HepG2 (cell line): Measurements from ENCODE around the gene DCLK1.

Source experiments
- EZH2 ChIP-seq: conservative IDR thresholded peaks from 2 replicates; pipeline ENCODE4 v1.6.1; 2012; ENCODE audit warnings: mild to moderate bottlenecking, low read depth, low read length, moderate library complexity
- GPN1 ChIP-seq: sonication (generic); formaldehyde crosslinking; IDR thresholded peaks from 2 replicates; pipeline ENCODE4 v1.5.1; 2020; ENCODE audit warnings: missing genetic modification reagents, borderline replicate concordance
- HNRNPL ChIP-seq: fragments of 200-400 bp; formaldehyde crosslinking; IDR thresholded peaks from 2 replicates; pipeline ENCODE4 v1.6.1; 2017; ENCODE audit warnings: mild to moderate bottlenecking, low read depth, low read length
- JUNB ChIP-seq: sonication (generic); formaldehyde crosslinking; IDR thresholded peaks from 2 replicates; pipeline ENCODE4 v1.8.0; 2022; ENCODE audit warnings: missing genetic modification reagents, mild to moderate bottlenecking, borderline replicate concordance
- POLR2A ChIP-seq, 2 experiments: IDR thresholded peaks; 2 replicates each; pipeline ENCODE4 v1.6.1; 2011; ENCODE audit warnings: low read depth in 2 of 2, low read length in 2 of 2, mild to moderate bottlenecking in 1 of 2, moderate library complexity in 1 of 2; ENCODE audit not compliant: insufficient read depth in 1 of 2
- U2AF2 ChIP-seq: fragments of 200-400 bp; formaldehyde crosslinking; IDR thresholded peaks from 2 replicates; pipeline ENCODE4 v1.6.1; 2017; ENCODE audit warnings: low read depth, mild to moderate bottlenecking, low read length
- ZZZ3 ChIP-seq: sonication (generic); formaldehyde crosslinking; IDR thresholded peaks from 2 replicates; pipeline ENCODE4 v1.4.0; 2020; ENCODE audit warnings: missing genetic modification reagents, mild to moderate bottlenecking, borderline replicate concordance
- TF ChIP-seq, protein P1 (sequence below): sonication (generic); formaldehyde crosslinking; IDR thresholded peaks from 2 replicates; pipeline ENCODE4 v1.4.0; 2020; ENCODE audit warnings: mild to moderate bottlenecking, missing genetic modification reagents
- TF ChIP-seq, protein P2 (sequence below), 2 experiments: IDR thresholded peaks; 2 replicates each; pipeline ENCODE4 v1.6.1; 2011 to 2012; ENCODE audit warnings: low read length in 2 of 2, borderline replicate concordance in 1 of 2, low read depth in 1 of 2, mild to moderate bottlenecking in 1 of 2, moderate library complexity in 1 of 2
- TF ChIP-seq, protein P3 (sequence below): sonication (generic); formaldehyde crosslinking; IDR thresholded peaks from 2 replicates; pipeline ENCODE4 v1.5.0; 2020; ENCODE audit warnings: mild to moderate bottlenecking, missing genetic modification reagents, moderate library complexity
- TF ChIP-seq, protein P4 (sequence below): IDR thresholded peaks from 2 replicates; pipeline ENCODE4 v1.6.1; 2016; ENCODE audit warnings: missing compliant biosample characterization, missing genetic modification reagents, borderline replicate concordance

DNA sequence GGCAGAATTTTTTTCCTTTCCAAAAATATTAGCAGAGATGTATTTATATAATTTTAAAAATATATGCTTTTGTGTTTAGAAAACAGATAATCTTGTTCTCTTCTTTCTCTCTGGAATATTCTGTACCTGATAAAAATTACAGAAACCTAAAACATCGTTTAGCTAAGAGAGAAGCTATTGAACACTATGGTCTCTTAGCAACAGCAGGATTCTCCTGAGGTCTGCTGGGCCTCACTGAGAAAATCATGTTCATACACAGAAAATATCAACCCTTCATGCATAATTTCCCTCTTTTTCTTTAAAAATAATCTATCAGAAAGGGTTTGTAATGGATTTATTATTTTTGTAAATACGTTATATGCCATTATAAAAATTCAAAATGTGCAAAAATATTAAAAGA, 242.2 kb downstream of the DCLK1 start:
- TF ChIP-seq, protein P1, sequence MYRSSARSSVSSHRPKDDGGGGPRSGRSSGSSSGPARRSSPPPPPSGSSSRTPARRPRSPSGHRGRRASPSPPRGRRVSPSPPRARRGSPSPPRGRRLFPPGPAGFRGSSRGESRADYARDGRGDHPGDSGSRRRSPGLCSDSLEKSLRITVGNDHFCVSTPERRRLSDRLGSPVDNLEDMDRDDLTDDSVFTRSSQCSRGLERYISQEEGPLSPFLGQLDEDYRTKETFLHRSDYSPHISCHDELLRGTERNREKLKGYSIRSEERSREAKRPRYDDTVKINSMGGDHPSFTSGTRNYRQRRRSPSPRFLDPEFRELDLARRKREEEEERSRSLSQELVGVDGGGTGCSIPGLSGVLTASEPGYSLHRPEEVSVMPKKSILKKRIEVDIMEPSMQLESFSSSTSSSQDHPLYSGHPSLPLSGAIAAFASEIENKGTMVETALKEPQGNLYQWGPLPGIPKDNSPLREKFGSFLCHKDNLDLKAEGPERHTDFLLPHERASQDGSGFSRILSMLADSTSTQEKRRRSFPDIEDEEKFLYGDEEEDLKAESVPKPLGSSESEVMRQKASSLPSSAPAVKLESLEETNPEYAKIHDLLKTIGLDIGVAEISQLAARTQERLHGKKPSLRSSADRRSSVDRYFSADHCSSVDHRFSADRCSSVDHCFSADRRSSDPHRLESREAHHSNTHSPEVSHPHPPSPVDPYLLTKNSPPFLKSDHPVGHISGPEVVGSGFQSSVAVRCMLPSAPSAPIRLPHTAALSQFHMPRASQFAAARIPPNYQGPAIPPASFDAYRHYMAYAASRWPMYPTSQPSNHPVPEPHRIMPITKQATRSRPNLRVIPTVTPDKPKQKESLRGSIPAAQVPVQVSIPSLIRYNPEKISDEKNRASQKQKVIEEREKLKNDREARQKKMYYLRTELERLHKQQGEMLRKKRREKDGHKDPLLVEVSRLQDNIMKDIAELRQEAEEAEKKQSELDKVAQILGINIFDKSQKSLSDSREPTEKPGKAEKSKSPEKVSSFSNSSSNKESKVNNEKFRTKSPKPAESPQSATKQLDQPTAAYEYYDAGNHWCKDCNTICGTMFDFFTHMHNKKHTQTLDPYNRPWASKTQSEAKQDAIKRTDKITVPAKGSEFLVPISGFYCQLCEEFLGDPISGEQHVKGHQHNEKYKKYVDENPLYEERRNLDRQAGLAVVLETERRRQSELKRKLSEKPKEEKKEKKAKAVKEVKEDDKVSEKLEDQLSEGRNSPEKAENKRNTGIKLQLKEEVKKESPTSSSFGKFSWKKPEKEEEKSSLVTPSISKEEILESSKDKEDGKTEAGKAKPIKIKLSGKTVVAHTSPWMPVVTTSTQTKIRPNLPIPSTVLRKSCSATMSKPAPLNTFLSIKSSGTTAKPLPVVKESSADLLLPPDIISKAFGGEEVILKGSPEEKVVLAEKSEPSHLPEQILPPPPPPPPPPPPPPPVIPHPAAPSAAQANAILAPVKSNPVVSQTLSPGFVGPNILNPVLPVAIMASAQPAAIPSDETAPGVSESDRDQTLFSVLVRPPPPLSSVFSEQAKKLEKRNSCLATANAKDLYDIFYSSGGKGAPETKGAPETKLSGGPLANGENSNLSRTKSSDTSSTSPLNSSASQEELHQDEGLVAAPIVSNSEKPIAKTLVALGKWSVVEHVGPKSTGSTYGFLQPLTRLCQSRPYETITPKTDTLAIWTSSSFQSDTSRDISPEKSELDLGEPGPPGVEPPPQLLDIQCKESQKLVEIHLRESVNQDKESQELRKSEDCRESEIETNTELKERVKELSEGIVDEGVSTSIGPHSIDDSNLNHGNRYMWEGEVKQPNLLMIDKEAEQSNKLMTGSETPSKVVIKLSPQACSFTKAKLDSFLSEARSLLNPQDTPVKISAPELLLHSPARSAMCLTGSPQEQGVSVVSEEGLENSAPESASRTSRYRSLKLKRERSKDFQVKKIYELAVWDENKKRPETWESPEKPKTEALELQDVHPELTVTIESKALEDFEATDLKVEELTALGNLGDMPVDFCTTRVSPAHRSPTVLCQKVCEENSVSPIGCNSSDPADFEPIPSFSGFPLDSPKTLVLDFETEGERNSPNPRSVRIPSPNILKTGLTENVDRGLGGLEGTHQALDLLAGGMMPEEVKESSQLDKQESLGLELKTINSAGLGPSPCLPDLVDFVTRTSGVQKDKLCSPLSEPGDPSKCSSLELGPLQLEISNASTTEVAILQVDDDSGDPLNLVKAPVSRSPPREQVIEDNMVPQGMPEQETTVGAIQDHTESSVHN, result no peak
- TF ChIP-seq HNRNPL (no peak), GPN1 (no peak), JUNB (no peak), ZZZ3 (CRISPR knock-in tag) (no peak), POLR2A (IDR thresholded peaks at IDR 0.05; ENCODE audit: insufficient read depth in 1 of 2, low read depth in 2 of 2, low read length in 2 of 2) (no peak), U2AF2 (no peak), EZH2 (no peak)
- TF ChIP-seq, protein P2, sequence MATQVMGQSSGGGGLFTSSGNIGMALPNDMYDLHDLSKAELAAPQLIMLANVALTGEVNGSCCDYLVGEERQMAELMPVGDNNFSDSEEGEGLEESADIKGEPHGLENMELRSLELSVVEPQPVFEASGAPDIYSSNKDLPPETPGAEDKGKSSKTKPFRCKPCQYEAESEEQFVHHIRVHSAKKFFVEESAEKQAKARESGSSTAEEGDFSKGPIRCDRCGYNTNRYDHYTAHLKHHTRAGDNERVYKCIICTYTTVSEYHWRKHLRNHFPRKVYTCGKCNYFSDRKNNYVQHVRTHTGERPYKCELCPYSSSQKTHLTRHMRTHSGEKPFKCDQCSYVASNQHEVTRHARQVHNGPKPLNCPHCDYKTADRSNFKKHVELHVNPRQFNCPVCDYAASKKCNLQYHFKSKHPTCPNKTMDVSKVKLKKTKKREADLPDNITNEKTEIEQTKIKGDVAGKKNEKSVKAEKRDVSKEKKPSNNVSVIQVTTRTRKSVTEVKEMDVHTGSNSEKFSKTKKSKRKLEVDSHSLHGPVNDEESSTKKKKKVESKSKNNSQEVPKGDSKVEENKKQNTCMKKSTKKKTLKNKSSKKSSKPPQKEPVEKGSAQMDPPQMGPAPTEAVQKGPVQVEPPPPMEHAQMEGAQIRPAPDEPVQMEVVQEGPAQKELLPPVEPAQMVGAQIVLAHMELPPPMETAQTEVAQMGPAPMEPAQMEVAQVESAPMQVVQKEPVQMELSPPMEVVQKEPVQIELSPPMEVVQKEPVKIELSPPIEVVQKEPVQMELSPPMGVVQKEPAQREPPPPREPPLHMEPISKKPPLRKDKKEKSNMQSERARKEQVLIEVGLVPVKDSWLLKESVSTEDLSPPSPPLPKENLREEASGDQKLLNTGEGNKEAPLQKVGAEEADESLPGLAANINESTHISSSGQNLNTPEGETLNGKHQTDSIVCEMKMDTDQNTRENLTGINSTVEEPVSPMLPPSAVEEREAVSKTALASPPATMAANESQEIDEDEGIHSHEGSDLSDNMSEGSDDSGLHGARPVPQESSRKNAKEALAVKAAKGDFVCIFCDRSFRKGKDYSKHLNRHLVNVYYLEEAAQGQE (IDR thresholded peaks at IDR 0.05; ENCODE audit: borderline replicate concordance in 1 of 2, low read depth in 1 of 2, low read length in 2 of 2), result no peak
- TF ChIP-seq, protein P3, sequence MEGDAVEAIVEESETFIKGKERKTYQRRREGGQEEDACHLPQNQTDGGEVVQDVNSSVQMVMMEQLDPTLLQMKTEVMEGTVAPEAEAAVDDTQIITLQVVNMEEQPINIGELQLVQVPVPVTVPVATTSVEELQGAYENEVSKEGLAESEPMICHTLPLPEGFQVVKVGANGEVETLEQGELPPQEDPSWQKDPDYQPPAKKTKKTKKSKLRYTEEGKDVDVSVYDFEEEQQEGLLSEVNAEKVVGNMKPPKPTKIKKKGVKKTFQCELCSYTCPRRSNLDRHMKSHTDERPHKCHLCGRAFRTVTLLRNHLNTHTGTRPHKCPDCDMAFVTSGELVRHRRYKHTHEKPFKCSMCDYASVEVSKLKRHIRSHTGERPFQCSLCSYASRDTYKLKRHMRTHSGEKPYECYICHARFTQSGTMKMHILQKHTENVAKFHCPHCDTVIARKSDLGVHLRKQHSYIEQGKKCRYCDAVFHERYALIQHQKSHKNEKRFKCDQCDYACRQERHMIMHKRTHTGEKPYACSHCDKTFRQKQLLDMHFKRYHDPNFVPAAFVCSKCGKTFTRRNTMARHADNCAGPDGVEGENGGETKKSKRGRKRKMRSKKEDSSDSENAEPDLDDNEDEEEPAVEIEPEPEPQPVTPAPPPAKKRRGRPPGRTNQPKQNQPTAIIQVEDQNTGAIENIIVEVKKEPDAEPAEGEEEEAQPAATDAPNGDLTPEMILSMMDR (CRISPR knock-in tag), result no peak
- TF ChIP-seq, protein P4, sequence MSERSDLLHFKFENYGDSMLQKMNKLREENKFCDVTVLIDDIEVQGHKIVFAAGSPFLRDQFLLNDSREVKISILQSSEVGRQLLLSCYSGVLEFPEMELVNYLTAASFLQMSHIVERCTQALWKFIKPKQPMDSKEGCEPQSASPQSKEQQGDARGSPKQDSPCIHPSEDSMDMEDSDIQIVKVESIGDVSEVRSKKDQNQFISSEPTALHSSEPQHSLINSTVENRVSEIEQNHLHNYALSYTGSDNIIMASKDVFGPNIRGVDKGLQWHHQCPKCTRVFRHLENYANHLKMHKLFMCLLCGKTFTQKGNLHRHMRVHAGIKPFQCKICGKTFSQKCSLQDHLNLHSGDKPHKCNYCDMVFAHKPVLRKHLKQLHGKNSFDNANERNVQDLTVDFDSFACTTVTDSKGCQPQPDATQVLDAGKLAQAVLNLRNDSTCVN (CRISPR knock-in tag), result no peak
